GM19043 (cell line): ENCODE results near the gene C12orf76.

Experiments
- ATAC-seq: cut with Tn5 transposase; IDR thresholded peaks from one replicate; pipeline ENCODE4 v1.9.1; 2021; ENCODE audit warnings: low read depth; ENCODE audit not compliant: unreplicated experiment

Gene C12orf76

GRCh38 chr12:109998241-109998903 is 50.0 kb downstream of the C12orf76 start:
- ATAC-seq = no peak

DNA sequence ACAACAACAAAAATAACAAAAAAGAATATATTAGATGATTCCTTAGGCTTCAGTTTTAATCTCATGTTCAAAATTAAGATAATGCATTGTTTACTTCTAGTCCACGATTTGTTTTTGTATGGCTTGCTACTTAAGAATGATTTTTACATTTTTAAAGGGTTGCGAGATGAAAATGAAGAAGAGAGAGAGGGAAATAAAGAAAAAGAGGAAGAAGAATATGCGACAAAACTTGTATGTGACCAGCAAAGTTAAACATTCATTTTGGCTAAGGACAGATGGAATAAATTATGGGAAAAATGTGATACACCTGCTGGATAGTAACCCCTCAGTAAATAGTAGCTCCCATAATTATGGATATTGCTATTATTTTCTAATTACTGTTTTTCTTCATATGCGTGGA is 50.9 kb downstream of the C12orf76 start:
- no peak for ATAC-seq

GRCh38 chr12:109996483-109996853 is 51.9 kb downstream of the C12orf76 start:
- ATAC-seq = no peak

- ATAC-seq = peak; percentile 38
Observed at GRCh38 chr12:109995686-109996482, 52.4 kb downstream of the C12orf76 start, which contains the start of gene GIT2. Gene GIT2, minus strand, starts transcription at chr12:109996368. Its CDS starts 144 bp downstream, at chr12:109996224.

GRCh38 chr12:109995361-109995685 is 53.0 kb downstream of the C12orf76 start:
- no peak for ATAC-seq

DNA sequence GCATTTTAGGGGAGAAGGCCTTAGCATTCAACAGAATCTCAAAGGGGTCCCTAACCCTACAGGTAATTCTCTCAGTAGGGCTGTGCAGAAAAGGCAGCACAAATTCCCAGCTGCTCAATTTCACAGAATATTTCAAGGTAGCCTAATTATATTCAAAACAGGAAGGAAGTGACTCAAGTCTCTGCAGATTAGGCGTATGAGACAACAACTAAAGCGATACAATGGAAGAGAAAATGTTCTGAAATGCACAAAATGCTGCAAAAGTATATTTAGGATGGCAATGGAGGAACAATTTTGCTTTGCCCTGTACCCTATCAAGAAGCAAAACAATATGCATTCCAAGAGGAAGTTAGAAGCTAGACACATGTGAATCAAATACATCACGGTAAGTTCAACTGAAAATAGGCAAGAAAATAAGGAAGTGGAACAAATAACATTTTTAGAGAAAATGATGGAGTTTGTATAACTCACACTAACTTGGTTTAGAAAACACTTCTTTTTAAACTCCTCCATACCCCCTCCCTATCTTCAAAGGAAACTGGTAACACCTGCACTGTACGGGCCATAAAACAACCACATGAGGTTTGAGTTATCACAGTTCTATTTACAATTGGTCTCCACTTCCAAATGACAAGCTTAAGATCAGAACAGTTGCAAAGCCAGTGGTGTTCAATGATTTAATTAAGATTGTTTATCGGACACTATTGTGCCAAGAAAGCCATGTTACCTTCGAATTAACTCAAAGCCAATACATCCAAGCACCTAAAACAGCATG is 53.7 kb downstream of the C12orf76 start:
- ATAC-seq = no peak

DNA sequence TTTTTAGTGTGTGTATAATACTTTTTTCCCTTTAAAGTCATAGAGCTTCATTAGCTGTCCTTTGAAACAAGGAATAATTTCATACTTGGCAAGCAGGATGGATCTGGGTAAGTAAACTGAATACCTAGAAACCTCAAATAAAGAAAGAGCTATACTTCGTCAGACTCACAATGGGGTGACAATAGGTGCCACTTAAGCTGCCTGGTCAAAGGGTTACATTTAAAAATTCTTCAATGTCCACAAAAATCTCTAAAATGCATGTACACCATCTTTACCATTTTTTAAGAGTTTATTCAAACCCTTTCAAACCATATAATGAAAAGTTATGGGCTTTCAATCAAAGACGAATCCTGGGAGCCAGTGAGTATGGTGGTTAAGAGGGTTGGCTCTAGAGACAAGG is 55.2 kb downstream of the C12orf76 start:
- ATAC-seq = no peak

DNA sequence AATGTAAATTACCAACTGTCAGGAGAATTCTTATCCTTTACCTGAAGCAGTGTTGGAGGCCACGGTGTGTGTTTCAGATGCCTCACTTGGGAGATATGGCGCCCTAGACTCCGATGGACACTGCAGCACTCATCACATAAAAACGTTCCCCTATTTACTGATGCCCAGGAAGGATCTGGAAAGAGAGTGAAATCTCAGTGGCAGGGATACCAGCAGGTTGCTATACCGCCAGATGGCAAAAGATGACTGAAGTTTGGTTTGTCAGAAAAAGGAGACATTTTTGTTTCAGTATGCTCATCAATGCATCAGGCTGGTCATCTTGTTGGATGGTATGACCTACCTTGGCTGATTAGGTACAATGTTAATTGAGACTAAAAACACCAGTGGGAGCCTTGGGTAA is 56.7 kb downstream of the C12orf76 start:
- no peak for ATAC-seq
